Stomach (tissue), 9 donors: Measurements from ENCODE around the gene NFIC. TPM values are rescaled to one million over a fixed set of nuclear protein-coding genes. Genes with fewer than 3 reads are reported as not detected.

Source experiments
- DNase-seq, 2 donors: peaks; one replicate each; pipeline versions ENCODE4 v3.0.0 to v3.0.0-alpha.2; 2013 to 2019
- H3K27ac ChIP-seq, 5 donors: fragments of 200-600 bp in 4 of 5; sonication (generic) in 4 of 5; one replicate each; pipeline ENCODE4 v1.5.1; 2013 to 2019; ENCODE audit warnings: mild to moderate bottlenecking in 1 of 5, moderate library complexity in 1 of 5
- H3K27me3 ChIP-seq, 3 donors: fragments of 200-600 bp; sonication (generic); one replicate each; pipeline ENCODE4 v1.5.1; 2017 to 2019; ENCODE audit warnings: mixed run types in 1 of 3
- H3K36me3 ChIP-seq, 4 donors: fragments of 200-600 bp; sonication (generic); 1 replicate in 3 of 4; 2 replicates in 1 of 4; pipeline ENCODE4 v1.5.1; 2016 to 2019
- H3K4me1 ChIP-seq, 4 donors: fragments of 200-600 bp; sonication (generic); one replicate each; pipeline ENCODE4 v1.5.1; 2016 to 2019
- H3K4me3 ChIP-seq, 4 donors: fragments of 200-600 bp; sonication (generic) in 3 of 4; one replicate each; pipeline ENCODE4 v1.5.1; 2016 to 2019; ENCODE audit warnings: mild to moderate bottlenecking in 1 of 4
- H3K9me3 ChIP-seq, 4 donors: fragments of 200-600 bp; sonication (generic); one replicate each; pipeline ENCODE4 v1.5.1; 2016 to 2019
- CTCF ChIP-seq, 7 experiments: fragments of 450-650 bp in 4 of 7; fragments of 200-600 bp in 3 of 7; sonication (generic) in 3 of 7; IDR thresholded peaks; one replicate each; pipeline ENCODE4 v1.5.1; 2016 to 2019; ENCODE audit warnings: antibody characterized with exemption in 7 of 7, control low read depth in 2 of 7, mild to moderate bottlenecking in 1 of 7
- EP300 ChIP-seq: sonication (generic); formaldehyde crosslinking; IDR thresholded peaks from one replicate; pipeline ENCODE4 v1.6.1; 2017; ENCODE audit warnings: antibody characterized with exemption
- POLR2A ChIP-seq, 4 donors: fragments of 450-650 bp; IDR thresholded peaks; one replicate each; pipeline ENCODE4 v1.6.1; 2016; ENCODE audit warnings: antibody characterized with exemption in 4 of 4, control low read depth in 2 of 4, mild to moderate bottlenecking in 1 of 4, moderate library complexity in 1 of 4
- POLR2AphosphoS5 ChIP-seq, 3 donors: sonication (generic); formaldehyde crosslinking; IDR thresholded peaks; one replicate each; pipeline ENCODE4 v1.6.1; 2016; ENCODE audit warnings: antibody characterized with exemption in 3 of 3
- WGBS, 5 donors: extraction: QIAGEN DNeasy Blood & Tissue Kit in 3 of 5; methylation state at CpG; one replicate each; pipeline versions ENCODE4 v1.1.5 to v1.1.7; 2013 to 2018; 5-methylcytosine and 5-hydroxymethylcytosine counted together
- intact Hi-C: fragments of 100-400 bp; cut with DNase I; formaldehyde crosslinking; loops from one replicate; pipeline ENCODE4 v1.15.1; 2023; ENCODE audit warnings: low total_unique reads
- polyA plus RNA-seq, 3 donors: library from polyadenylated mRNA; stranded (reverse); fragments of 200-250 nt; gene quantifications; one replicate each; pipeline ENCODE4 v1.2.3, GENCODE V29; 2013
- total RNA-seq, 5 donors: library from RNA; depleted of rRNA; stranded (reverse); fragments of >200 nt; gene quantifications; one replicate each; pipeline versions ENCODE4 v1.1.0 to v1.2.3, GENCODE V29; 2014 to 2016
- donor health status: healthy with polysubstance abuse.
- donor health status: Bipolar disorder and iron deficiency.
- donor health status: healthy.

NFIC gene
- total and polyA plus RNA-seq, 8 donors, result 16.7 to 251 (median 47.8) TPM

DNA sequence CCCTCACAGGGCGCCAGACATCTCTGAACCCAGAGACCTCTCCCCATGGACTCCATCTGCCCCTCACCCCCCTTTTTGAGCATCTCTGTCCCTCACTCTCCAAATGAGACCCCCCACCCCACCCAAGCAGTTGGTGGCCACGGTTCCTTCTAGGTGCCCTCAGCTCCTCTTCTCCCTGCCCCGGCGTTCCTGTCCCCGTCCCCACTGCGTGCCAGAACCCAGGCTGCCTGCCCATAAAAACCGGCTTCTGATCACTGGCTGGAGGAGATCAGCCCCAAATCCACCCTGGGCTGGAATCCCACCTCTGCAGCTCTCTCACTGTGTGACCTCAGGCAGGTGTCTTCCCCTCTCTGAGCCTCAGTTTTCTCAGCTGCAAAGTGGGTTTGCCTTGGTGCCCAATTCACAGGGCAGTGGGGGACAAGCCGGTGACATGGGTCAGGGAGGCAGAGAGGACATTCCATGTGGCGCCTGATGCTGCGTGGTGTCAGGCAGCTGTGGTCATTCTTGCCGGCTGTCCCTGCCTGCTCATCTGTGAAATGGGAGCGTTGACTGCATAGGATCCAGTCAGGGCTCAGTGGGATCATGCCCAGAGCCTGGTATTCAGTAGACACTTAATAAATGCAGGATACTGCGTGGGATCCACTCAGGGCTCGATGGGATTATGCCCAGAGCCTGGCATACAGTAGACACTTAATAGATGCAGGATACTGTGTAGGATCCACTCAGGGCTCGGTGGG, 88.4 kb downstream of the NFIC start:
- intact Hi-C loops, result no loop called here
- Histone ChIP-seq H3K4me1 (peaks cover 34 to 54% (median 43%) of the 10 kb centered on the region in 4 donors), H3K36me3 (peaks cover 70 to 91% (median 86%) of the 10 kb centered on the region in 4 donors), H3K27me3 (no peaks in the 10 kb centered on the region), H3K4me3 (no peak overlapping the region), H3K27ac (peak overlapping the region in 3 of 5 donors; percentile 20 to 87 (median 50)), H3K9me3 (no peaks in the 10 kb centered on the region)
- DNase-seq, result no peak
- TF ChIP-seq POLR2AphosphoS5 (IDR thresholded peaks at IDR 0.05) (no peak), EP300 (no peak), CTCF (IDR thresholded peaks at IDR 0.05) (no peak), POLR2A (IDR thresholded peaks at IDR 0.05) (no peak)
- whole genome bisulfite sequencing, 5 donors, result 89 to 95% (median 93%) methylated on average over 11 to 15 of the region's 15 CpGs

GRCh38 chr19:3455393-3455955, 89.1 kb downstream of the NFIC start:
- Histone ChIP-seq H3K4me3 (no peak overlapping the region), H3K4me1 (peaks cover 38 to 60% (median 48%) of the 10 kb centered on the region in 4 donors), H3K27ac (peak overlapping the region in 3 of 5 donors; percentile 77 to 90 (median 85)), H3K9me3 (no peaks in the 10 kb centered on the region), H3K36me3 (peaks cover 67 to 91% (median 86%) of the 10 kb centered on the region in 4 donors), H3K27me3 (no peaks in the 10 kb centered on the region)
- intact Hi-C loops, result no loop called here
- WGBS, 5 donors, result 85 to 91% (median 86%) methylated on average over 7 of the region's 7 CpGs
- TF ChIP-seq POLR2A (IDR thresholded peaks at IDR 0.05), result no peak
- DNase-seq, result no peak

DNA sequence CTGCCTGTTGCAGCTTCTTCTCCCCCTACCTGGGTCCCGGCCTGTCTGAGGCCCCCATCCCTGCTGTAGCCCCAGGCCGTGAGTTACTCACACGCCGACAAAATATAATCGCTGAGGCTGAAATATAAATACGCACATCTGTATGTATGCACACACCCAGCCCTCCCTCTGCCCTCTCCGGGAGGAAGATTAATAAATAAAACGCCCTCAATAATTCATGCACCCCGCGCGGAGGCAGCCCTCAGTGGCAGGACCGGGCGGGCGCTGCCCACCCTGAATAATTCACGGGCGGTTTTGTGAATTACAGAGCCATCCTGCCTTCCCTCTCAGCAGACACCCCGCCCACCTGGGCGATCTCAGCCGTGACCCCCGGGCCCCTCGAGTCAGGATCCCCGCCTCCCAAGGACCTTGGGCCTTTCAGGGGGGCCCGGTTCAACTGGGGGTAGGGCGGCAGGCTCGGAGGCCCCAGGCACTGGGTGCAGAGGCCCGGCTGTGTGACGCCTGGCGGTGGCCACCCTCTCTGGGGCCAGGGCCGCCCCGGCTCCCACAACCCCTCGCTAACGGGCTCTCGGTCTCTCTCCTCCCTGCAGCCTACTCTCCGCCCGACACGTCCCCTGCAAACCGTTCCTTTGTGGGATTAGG, 89.7 kb downstream of the NFIC start:
- intact Hi-C loops, result no loop called here
- 79 to 83% (median 83%) methylated on average over 29 to 37 of the region's 37 CpGs for WGBS, 5 donors
- DNase-seq, result no peak
- H3K9me3 ChIP-seq, result no peaks in the 10 kb centered on the region
- H3K27me3 ChIP-seq, result no peaks in the 10 kb centered on the region
- H3K4me1 ChIP-seq, result peaks cover 38 to 65% (median 50%) of the 10 kb centered on the region in 4 donors
- no peak for TF ChIP-seq POLR2AphosphoS5 (IDR thresholded peaks at IDR 0.05)
- H3K27ac ChIP-seq, result peak overlapping the region in 4 of 5 donors; percentile 77 to 90 (median 82)
- no peak overlapping the region for H3K4me3 ChIP-seq
- H3K36me3 ChIP-seq, result peaks cover 66 to 91% (median 86%) of the 10 kb centered on the region in 4 donors

GRCh38 chr19:3456925-3457527, 90.6 kb downstream of the NFIC start:
- peak overlapping the region in 4 of 5 donors; percentile 77 to 90 (median 82) for H3K27ac ChIP-seq
- peaks cover 67 to 91% (median 85%) of the 10 kb centered on the region in 4 donors for H3K36me3 ChIP-seq
- WGBS, 5 donors, result 75 to 85% (median 82%) methylated on average over 15 to 18 of the region's 18 CpGs
- intact Hi-C loops, result no loop called here
- H3K4me1 ChIP-seq, result peaks cover 36 to 62% (median 45%) of the 10 kb centered on the region in 4 donors
- H3K4me3 ChIP-seq, result no peak overlapping the region
- DNase-seq, result no peak
- TF ChIP-seq CTCF (IDR thresholded peaks at IDR 0.05) (no peak), EP300 (no peak), POLR2AphosphoS5 (IDR thresholded peaks at IDR 0.05) (no peak), POLR2A (IDR thresholded peaks at IDR 0.05) (no peak)
- no peaks in the 10 kb centered on the region for H3K27me3 ChIP-seq
- no peaks in the 10 kb centered on the region for H3K9me3 ChIP-seq
